Fibroblast of skin of left biceps (primary cell): ENCODE results near the gene UCHL5.

Experiments
- DNase-seq, 2 experiments: peaks; one replicate each; pipeline ENCODE4 v3.0.0-alpha.2; 2013; ENCODE audit warnings: low read depth in 2 of 2

Gene UCHL5

GRCh38 chr1:192967211-192967877 lies 91.8 kb downstream of the UCHL5 start:
- no peak for DNase-seq

GRCh38 chr1:192966073-192966472 lies 93.1 kb downstream of the UCHL5 start:
- no peak for DNase-seq

GRCh38 chr1:192962901-192963300 lies 96.3 kb downstream of the UCHL5 start:
- no peak for DNase-seq
